HEK293T (cell line): ENCODE results near the gene TSGA10.
"Not testable (repeated sequence)": the region's sequence is repeated elsewhere in the genome, so short reads cannot be mapped to it uniquely, and the experiment has no call there.

Source experiments
- CTCF ChIA-PET: fragments of 350-600 bp; formaldehyde crosslinking; extraction: SDS; loops from one replicate; lab custom pipeline; 2021; ENCODE audit warnings: antibody characterized with exemption, inconsistent platforms; lab: Yijun Ruan, JAX
- POLR2A ChIA-PET: fragments of 350-600 bp; formaldehyde crosslinking; extraction: SDS; loops from one replicate; lab custom pipeline; 2020; ENCODE audit warnings: antibody characterized with exemption, inconsistent platforms; lab: Yijun Ruan, JAX
- DNase-seq: peaks from one replicate; pipeline ENCODE4 v3.0.0; 2012; ENCODE audit warnings: mixed read lengths; ENCODE audit errors: extremely low spot score
- ARNT ChIP-seq: fragments of 450-650 bp; IDR thresholded peaks from 2 replicates; pipeline ENCODE4 v1.6.1; 2017; ENCODE audit warnings: mild to moderate bottlenecking
- BHLHE40 ChIP-seq: fragments of 450-650 bp; IDR thresholded peaks from 2 replicates; pipeline ENCODE4 v1.6.1; 2016; ENCODE audit warnings: mild to moderate bottlenecking, moderate library complexity, borderline replicate concordance
- CTBP1 ChIP-seq: fragments of 450-650 bp; IDR thresholded peaks from 2 replicates; pipeline ENCODE4 v1.6.1; 2016; ENCODE audit warnings: borderline replicate concordance
- ELF4 ChIP-seq: fragments of 450-650 bp; IDR thresholded peaks from 2 replicates; pipeline ENCODE4 v1.6.1; 2017; ENCODE audit warnings: antibody characterized with exemption
- FOXA1 ChIP-seq: fragments of 450-650 bp; IDR thresholded peaks from 2 replicates; pipeline ENCODE4 v1.6.1; 2016; ENCODE audit warnings: mild to moderate bottlenecking
- FOXK2 ChIP-seq: fragments of 450-650 bp; IDR thresholded peaks from 2 replicates; pipeline ENCODE4 v1.6.1; 2016; ENCODE audit warnings: mild to moderate bottlenecking
- FOXM1 ChIP-seq: fragments of 450-650 bp; IDR thresholded peaks from 2 replicates; pipeline ENCODE4 v1.6.1; 2017; ENCODE audit warnings: mild to moderate bottlenecking, borderline replicate concordance
- HDGF ChIP-seq: fragments of 450-650 bp; IDR thresholded peaks from 2 replicates; pipeline ENCODE4 v1.6.1; 2017; ENCODE audit warnings: antibody characterized with exemption, borderline replicate concordance
- L3MBTL2 ChIP-seq: fragments of 450-650 bp; conservative IDR thresholded peaks from 2 replicates; pipeline ENCODE4 v1.6.1; 2016; ENCODE audit warnings: mild to moderate bottlenecking
- LEF1 ChIP-seq: fragments of 450-650 bp; IDR thresholded peaks from 2 replicates; pipeline ENCODE4 v1.6.1; 2017; ENCODE audit warnings: mild to moderate bottlenecking, borderline replicate concordance
- NFRKB ChIP-seq: fragments of 450-650 bp; IDR thresholded peaks from 2 replicates; pipeline ENCODE4 v1.6.1; 2016; ENCODE audit warnings: mild to moderate bottlenecking, moderate library complexity
- SP1 ChIP-seq: fragments of 450-650 bp; IDR thresholded peaks from 2 replicates; pipeline ENCODE4 v1.6.1; 2017
- SUZ12 ChIP-seq: fragments of 450-650 bp; IDR thresholded peaks from 2 replicates; pipeline ENCODE4 v1.6.1; 2016; ENCODE audit warnings: mild to moderate bottlenecking
- TARDBP ChIP-seq: fragments of 450-650 bp; IDR thresholded peaks from 2 replicates; pipeline ENCODE4 v1.6.1; 2016
- ZNF384 ChIP-seq: fragments of 450-650 bp; IDR thresholded peaks from 2 replicates; pipeline ENCODE4 v1.6.1; 2016
- TF ChIP-seq, protein P1 (sequence below): fragments of 450-650 bp; IDR thresholded peaks from 2 replicates; pipeline ENCODE4 v1.6.1; 2016

TSGA10 gene

DNA sequence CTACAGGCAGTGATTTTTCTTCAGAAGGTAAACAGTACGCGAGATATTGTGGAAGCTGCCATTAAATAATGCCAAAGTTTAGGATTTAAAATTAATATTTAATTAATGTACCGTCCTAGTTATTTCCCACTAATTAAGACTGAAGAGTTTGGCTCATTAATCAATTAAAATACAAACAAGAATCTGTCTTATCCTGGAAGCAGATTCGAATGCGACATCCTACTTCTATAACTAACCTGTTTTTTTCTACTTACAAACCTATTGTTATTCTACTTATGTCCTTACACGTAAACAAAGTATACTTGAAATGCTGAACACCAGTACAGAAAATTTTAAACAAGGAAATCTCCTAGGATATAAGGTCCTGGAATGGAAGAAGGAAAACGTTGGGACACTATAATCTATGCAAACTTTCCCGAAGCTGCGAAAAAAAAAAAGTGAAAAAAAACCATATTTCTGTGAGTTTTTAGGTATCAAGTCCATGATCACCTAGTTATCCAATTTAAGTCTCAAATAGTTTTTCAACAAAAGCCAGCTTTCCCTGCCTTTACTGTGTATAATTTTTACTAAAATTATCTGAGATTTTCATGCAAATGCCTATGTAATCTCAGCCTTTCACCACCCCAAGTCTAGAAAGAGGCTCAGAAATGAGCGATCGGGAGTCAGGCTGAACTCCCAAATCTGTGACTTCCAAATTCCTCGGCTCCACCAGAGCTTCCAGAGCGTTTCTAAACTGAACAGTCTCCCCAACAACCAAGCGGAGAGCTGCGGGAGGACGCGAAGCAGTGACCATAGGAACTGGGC, 14.5 kb downstream of the TSGA10 start:
- CTCF ChIA-PET = interaction anchor here (0.5 to 1.2 kb wide), 3 partner anchors 14 to 792 kb away, joined by 3 to 4 read pairs (median 4); partner anchors contain the start of genes LIPT1 and TSGA10
- POLR2A ChIA-PET = interaction anchor here (0.7 to 4.9 kb wide), 9 partner anchors 8 to 1103 kb away, joined by 3 to 77 read pairs (median 6); partner anchors contain the start of genes CRACDL, LIPT1, MITD1 and MRPL30

DNA sequence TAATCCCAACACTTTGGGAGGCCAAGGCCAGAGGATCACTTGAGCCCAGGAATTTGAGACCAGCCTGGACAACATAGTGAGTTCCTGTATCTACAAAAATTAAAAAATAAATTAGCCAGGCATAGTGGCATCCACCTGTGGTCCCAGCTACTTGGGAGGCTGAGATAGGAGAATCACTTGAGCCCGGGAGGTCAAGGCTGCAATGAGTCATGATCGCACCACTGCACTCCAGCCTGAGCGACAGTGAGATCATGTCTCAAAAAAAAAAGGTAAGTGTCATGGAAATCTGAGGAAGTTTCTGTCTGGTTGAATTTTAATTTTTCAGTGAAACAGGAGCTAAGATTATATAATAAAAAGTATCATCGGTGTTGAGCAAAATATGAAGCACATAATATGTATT, 15.7 kb downstream of the TSGA10 start:
- DNase-seq = no peak
- POLR2A ChIA-PET = no interaction called here
- CTCF ChIA-PET = no interaction called here
- TF ChIP-seq FOXM1 = no peak
- TF ChIP-seq HDGF = no peak

More for the DNA sequence above, 14.5 kb downstream of the TSGA10 start:
- DNase-seq = no peak
- TF ChIP-seq LEF1 = no peak
- no peak for TF ChIP-seq ZNF384
- no peak for TF ChIP-seq NFRKB
- no peak for TF ChIP-seq CTBP1
- no peak for TF ChIP-seq SP1
- no peak for TF ChIP-seq ELF4
- TF ChIP-seq L3MBTL2 = no peak; the same call in 1 of the 2 replicates
- no peak for TF ChIP-seq HDGF

DNA sequence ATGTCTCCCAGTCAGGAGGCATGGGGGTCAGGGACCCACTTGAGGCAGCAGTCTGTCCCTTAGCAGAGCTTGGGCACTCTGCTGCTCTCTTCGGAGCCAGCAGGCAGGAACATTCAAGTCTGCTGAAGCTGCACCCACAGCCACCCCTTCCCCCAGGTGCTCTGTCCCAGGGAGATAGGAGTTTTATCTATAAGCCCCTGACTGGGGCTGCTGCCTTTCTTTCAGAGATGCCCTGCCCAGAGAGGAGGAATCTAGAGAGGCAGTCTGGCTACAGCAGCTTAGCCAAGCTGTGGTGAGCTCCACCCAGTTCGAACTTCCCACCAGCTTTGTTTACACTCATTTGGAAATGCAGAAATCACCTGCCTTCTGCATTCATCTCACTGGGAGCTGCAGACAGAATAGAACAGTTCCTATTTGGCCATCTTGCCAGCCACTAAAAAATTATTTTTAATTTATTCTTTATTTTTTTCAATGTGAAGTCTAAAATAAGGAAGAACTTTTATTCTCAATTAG, 19.6 kb downstream of the TSGA10 start:
- POLR2A ChIA-PET, DNase-seq, CTCF ChIA-PET: not testable (repeated sequence)

DNA sequence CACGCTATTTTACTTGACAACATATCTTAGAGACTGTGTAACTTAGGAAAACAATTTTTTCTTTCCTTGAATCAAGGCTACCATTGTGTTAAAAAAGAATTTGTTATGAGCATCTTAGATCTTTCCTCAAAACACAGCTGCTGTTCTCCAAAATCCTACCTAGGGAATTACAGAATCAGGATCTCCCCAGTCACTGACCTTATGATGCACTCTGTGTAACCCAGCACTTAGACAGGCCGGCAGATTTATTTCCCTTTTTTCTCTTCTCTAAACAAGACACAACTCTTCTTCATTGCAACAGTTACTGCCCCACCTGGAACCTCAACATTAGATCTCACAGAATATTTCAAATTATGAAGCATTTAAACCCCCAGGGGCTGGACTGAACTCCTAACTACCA, 26.8 kb downstream of the TSGA10 start:
- TF ChIP-seq FOXM1 (no peak), CTBP1 (no peak), TARDBP (no peak), HDGF (no peak), ELF4 (no peak), NFRKB (no peak), BHLHE40 (no peak), LEF1 (no peak), FOXA1 (no peak), ZNF384 (no peak), FOXK2 (no peak)
- POLR2A ChIA-PET = interaction anchor here (0.7 kb wide), 1 partner anchor 577 kb away, joined by 3 read pairs; no protein-coding TSS in a partner anchor
- DNase-seq = no peak
- CTCF ChIA-PET = no interaction called here

DNA sequence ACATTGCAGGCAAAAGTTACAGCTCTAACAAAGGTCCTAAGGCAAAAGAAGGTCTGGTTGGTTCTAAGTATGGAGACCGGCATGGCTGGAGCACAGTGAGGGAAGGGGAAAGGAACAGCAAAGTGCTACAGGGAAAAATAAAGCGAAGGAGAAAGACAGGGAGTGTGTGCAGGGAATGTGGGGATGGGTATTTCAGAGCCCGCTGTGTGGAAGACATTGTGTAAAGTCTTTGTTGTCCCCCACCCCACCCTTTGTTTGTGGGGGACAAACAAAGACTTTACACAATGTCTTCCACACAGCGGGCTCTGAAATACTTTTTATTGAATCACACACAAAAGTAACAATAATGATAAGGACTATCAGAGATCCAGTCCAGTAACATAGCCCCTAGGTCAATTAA, 42.1 kb downstream of the TSGA10 start:
- POLR2A ChIA-PET = no interaction called here
- TF ChIP-seq FOXA1 (no peak), L3MBTL2 (no peak), ELF4 (no peak), NFRKB (no peak), ARNT (no peak), HDGF (no peak), BHLHE40 (no peak), ZNF384 (no peak), CTBP1 (no peak), FOXM1 (no peak), TARDBP (no peak), FOXK2 (no peak), LEF1 (no peak), SP1 (no peak), SUZ12 (no peak)
- TF ChIP-seq, protein P1, sequence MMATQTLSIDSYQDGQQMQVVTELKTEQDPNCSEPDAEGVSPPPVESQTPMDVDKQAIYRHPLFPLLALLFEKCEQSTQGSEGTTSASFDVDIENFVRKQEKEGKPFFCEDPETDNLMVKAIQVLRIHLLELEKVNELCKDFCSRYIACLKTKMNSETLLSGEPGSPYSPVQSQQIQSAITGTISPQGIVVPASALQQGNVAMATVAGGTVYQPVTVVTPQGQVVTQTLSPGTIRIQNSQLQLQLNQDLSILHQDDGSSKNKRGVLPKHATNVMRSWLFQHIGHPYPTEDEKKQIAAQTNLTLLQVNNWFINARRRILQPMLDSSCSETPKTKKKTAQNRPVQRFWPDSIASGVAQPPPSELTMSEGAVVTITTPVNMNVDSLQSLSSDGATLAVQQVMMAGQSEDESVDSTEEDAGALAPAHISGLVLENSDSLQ = no peak
- no peak for DNase-seq
- CTCF ChIA-PET = no interaction called here

DNA sequence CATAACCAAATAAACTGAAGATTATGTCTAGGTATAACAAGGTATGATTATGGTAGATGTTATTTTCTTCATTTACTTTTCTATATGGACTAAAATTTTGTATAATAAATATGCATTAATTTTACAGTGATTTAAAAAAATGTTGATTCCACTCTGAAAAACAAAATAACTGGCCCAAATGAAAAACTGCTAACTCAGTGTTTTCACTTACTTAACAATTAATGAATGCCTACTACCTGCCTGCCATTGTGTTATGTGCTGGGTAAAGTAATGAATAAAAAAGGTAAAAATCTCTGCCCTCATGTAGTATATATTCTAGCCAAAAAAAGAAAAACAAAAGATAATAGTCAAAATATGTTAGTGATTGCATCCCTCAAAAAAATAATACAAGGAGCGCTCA, 42.8 kb downstream of the TSGA10 start:
- ChIA-PET POLR2A (no interaction called here), CTCF (interaction anchor here (0.6 kb wide), 1 partner anchor 56 kb away, joined by 5 read pairs; no protein-coding TSS in a partner anchor)
- TF ChIP-seq L3MBTL2 (no peak), NFRKB (no peak), CTBP1 (no peak), HDGF (no peak)
- TF ChIP-seq, protein P1 = no peak
- DNase-seq = no peak

DNA sequence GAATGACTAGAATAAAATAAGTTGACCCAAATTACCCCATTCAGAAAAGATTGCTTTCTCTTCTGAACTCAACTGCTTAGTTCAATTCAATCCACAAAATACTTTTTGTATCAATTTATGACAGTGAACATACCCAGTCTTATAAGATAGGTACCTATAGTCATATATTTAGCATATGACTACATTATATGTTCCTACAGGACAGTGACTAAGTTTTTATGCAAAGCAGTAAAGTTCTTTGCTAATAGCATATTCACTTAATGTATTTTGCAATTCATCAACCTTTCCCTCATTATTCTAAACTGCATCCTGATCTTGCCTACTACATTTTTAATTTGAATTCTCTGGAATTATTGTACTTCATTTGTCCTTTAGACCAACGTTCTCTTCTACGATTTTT, 43.5 kb downstream of the TSGA10 start:
- CTCF ChIA-PET = no interaction called here
- no peak for TF ChIP-seq FOXA1
- no peak for TF ChIP-seq LEF1
- no peak for TF ChIP-seq CTBP1
- TF ChIP-seq FOXM1 = no peak
- no peak for TF ChIP-seq FOXK2
- no peak for TF ChIP-seq ELF4
- no peak for TF ChIP-seq NFRKB
- no peak for TF ChIP-seq BHLHE40
- no peak for TF ChIP-seq SP1
- no peak for TF ChIP-seq L3MBTL2
- no peak for TF ChIP-seq TARDBP
- no peak for TF ChIP-seq SUZ12
- TF ChIP-seq, protein P1 = no peak
- no peak for TF ChIP-seq HDGF
- TF ChIP-seq ARNT = no peak
- no peak for TF ChIP-seq ZNF384
- no peak for DNase-seq
- POLR2A ChIA-PET = no interaction called here
